T-helper 22 cell (primary cell): ENCODE results near the gene SOCS2.

Source experiments
- DNase-seq: peaks from one replicate; pipeline ENCODE4 v3.0.0-alpha.2; 2020; ENCODE audit warnings: low read depth

Gene SOCS2

GRCh38 chr12:93567174-93567573 is 5.3 kb upstream of the SOCS2 start:
- DNase-seq = no peak

GRCh38 chr12:93568091-93568490 is 4.4 kb upstream of the SOCS2 start:
- DNase-seq = no peak

DNA sequence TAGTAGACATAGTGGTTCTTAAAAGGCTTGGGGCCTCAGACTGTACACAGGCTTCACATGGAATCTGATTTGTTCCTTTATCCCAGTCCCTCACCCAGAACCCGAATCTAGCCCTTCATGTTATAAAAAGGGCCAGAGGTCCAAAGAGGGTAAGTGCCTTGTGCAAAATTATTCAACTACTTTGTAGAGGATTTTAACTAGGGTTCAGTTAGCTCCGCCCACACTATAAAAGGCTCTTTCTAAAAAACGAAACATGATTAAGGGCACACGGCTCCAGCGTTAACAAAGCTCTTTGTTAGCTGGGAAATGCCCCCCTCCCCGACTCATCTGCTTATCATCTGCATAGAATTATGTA is 3.2 kb upstream of the SOCS2 start:
- DNase-seq = no peak

GRCh38 chr12:93569656-93570551 is 2.6 kb upstream of the SOCS2 start:
- DNase-seq = peak; percentile 61

DNA sequence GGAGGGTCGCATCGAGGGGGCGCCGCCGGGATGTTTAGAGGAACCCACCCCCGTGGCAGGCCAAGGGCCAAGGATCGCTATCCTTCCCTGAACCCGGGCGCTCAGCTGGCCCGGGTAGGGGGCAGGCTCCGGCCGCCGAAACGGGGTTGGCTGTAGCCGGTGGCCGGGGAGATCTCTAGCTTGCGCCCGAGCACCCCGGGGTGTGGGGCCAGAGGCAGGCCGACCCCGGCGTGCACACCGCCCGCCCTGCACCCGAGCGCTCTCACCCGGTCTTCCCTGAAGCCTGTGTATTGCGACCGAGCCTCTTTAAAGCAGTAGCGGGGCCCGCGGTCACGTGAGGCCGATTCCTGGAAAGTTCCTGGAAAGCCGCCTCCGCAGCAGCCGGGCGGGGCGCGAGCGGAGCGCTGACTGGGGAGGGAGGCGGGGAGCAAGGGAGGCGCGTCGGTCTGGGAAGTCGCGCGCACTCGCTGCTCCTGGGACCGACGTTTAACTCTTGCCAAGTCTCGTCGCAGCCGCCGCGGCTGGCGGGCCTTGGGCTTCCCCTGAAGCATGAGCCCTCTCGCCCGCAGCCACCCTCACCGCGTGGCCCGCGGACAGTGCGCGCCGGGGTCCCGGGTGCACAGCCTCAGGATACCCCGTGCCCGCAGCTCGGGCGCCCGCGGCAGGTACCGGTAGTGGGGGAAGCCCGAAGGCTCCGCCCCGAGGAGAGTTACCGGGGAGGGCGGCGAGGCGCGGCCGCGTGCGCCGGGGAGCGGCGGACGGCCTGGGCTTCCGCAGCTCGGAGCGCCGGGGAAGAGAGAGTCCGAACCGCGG is 1.7 kb upstream of the SOCS2 start:
- DNase-seq = peak; percentile 70

DNA sequence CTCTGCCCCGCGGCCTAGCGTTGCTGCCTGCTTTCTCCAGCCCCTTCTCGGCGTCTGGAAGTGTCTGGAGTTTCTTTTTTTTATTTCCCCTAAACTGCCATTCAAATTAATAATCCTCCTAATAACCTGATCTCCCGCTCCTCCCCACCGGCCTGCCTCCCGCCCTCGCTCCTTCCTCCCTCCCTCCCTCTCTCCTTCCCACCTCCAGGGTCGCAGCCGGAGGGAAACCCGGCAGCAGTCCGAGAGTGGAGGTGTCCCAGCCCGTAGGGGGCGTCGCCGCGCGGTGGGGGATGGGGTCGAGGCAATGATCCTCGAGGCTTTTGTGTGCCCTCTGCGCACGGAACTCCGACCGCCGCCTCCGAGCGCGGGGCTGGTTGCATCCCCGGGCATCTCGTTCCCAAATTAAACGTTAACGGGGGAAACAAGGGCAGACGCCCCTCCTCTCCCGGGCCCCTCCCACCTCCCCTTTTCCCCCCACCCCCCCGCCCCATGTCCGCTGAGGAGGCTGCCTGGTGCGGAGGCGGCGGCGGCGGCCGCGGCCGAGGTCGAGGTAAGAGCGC is 1.0 kb upstream of the SOCS2 start:
- peak; percentile 42 for DNase-seq

GRCh38 chr12:93572712-93573551 is 457 bp downstream of the SOCS2 start:
- DNase-seq = no peak

DNA sequence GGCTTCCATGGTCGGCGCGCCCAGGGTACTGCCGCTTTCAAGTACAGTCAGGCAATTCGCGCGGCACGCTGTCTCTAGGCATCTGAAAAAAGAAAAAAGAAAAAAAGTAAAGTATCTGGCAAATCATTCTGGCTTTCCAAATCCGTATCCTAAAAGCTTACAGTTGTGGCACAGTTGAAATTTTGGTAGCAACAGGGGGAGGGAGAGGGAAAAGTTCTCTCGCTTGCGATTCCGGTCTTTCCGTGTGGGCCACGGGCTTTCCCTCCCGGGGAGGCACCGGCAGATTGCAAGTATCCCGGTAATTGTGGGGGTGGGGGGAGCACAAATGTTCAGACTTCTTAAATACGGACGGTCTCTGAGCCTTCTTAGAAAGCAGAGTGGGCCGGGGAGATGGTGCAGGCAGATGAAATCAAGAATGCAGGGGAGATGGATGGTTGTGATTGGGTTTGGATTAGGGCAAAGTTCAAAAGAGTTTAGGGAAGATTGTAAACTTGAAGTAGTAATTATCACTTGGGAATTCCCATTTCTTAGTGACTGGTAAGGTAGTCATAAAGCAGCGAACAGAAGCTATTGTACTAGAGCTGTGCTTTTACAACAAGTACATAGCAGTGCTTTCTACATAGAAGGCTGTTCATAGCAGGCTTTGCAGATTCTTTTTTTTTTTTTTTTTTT is 1.2 kb downstream of the SOCS2 start:
- DNase-seq = no peak

- DNase-seq = no peak
Measured at GRCh38 chr12:93577222-93577621, 4.7 kb downstream of the SOCS2 start.

DNA sequence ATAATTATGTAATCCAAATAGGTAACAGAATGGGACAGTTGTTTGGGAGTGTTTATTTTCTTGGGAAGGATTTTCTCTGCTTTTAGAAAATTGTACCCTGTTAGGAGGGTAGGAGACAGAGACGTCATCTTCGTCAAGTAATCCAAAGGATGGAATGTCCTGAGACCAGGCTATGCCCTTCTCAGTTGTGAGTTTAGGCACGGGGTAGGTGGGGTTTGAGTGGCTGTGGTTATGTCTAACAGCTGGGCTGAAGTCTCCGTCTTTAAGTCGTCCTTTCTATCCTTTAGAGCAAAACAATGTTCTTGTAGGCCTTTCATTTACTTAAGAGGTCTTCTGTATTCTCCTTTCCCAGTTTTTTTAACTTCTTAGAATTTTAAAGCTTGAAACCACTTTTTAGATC is 5.7 kb downstream of the SOCS2 start:
- DNase-seq = no peak

DNA sequence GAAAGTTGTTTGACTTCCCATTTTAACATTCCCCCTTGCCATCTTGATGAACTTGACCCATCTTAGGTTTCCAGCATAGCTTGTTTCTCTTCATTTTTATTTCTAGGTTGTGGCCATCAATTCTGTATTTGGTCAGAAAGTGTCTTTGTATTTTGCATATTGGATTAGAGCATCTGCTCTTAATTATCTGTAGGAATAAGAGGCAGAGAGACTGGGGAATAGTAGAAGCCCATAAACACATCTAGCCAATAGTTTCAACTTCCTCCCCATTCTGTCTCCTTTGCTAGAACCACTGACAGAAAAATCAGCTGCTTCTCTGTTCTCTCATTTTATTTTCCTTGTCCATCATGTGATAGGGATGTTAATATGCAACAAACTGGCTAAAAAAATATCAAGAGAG is 8.2 kb downstream of the SOCS2 start:
- no peak for DNase-seq

- DNase-seq = no peak
Measured at GRCh38 chr12:93581370-93581769, 8.9 kb downstream of the SOCS2 start.

- DNase-seq = no peak
Measured at GRCh38 chr12:93582351-93582750, 9.9 kb downstream of the SOCS2 start.

DNA sequence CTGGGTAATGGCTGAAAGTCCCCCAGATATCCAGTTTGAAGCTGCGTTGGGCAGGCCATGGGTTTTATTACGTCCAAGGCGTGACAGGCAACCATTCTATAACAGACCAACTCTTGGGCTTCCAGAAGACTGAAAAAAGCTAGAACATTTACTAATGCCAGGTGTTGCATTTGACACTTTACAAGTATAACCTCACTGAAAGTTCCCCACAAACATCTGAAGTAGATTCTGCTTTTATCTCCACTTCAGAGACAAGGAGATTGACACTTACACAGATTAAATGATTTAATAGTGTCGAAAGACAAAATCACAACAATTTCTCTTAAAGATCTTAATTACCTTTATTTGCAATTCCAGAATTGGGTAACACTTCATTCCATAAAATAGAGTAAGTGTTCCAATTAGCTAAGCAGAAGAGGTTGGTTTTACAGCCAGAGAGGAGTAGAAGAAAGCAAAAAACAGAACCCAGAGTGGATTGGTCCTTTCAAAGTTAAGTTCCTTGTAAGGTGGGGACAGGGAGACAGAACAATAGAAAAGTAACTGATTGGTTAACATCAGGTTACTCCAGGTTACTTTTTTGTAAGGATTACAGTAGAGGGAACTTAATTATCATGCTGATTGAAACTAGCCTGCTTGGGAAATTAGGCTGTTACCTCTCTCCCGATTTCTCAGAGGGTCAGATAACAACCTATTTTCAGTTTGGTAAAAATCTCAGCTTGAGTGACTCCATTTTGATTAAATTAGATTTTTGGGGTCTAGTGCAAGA is 11.3 kb downstream of the SOCS2 start:
- no peak for DNase-seq

GRCh38 chr12:93585247-93585646 is 12.8 kb downstream of the SOCS2 start:
- DNase-seq = no peak

GRCh38 chr12:93587611-93588010 is 15.1 kb downstream of the SOCS2 start:
- no peak for DNase-seq

DNA sequence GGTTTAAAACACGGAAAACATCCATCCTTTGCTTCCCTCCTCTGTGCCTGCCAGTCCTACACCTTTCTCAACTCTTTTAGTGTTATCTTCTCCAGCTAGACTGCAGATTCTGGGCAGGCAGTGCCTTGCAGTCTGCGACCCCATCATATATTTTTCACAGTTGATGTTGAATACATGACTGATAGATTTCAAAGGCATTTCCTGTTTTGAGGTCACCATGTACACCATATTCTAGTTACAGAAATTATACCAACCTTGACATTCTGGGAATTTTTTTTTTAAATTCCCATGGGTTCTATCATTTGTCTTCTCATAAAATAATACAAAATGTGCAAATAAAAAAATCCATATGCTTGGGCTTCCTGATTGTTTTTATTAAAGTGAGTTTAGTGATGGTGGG is 16.6 kb downstream of the SOCS2 start:
- no peak for DNase-seq

DNA sequence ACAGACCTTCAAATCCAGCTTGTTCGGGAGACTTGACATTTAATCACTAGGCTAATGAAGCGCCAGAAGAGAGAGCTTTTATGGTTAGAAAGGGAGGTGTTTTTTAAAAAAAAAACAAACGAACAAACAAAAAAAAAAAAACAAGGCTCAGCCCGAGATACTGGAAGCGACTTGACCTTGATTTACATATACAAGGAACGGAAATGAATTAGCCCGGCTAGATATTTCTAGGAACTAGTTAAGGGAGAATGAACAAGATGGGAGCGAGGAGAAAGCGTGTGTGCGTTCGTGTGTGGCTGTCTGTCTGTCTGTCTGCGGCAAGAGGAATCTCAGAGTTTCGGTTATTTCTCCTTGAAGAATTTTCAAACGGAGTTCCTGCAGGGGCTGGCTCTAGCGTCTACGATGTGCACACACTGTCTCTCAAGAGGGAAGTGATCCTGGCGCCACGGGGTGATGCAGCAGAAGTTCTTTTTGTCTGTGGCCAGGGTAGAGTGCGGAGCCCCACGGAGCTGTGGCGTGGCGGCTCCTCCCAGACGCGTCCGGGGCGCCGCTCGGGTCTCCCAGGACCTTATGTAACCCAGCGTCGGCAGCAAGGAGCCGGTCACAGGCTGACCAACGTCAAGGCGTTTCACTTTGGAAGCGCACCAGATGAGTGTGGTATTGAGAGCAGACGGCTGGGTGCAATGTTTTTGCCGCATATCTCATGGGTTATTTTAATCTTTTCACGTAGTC is 18.8 kb downstream of the SOCS2 start:
- DNase-seq = no peak

DNA sequence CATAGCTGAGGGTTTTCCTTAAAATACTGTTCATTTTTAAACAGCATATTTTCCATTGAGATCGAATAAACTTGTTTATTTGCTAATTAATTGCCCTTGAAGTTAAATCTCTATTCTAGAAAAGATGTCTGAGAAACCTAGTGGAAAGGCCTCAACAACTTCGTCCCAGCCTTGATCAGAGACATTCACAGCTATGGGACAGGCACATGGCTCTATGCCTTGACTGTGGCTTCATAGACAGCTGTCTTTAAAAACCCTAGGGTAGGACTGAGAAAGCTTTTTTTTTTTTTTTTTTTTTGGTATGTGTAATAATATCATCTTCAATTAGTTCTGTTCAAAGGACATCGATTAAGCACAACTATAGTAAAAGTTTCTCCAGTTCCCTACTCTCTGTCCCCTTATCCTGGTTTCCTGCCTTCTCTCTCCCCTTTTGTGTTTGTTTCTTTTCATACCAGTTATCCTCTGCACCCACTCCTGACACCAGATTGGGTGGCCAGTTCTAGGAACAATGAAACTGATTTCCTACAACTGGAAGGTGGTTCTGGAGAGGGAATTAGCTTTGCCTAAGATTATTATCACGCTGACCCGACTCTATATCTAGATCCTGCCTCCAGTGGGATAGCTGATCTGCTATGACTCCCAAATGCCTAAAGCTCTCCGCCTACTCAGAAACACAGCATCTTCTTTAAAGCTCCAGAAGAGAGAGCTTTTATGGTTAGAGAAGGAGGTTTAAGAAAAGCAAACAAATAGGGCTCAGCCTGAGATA is 20.3 kb downstream of the SOCS2 start:
- DNase-seq = no peak
